ENCODE results near the gene TTLL7.

Gene TTLL7

GRCh38 chr1:83864991-83865390 lies 133.9 kb downstream of the TTLL7 start:
- DNase-seq (ENCODE audit: low read depth in 2 of 2): no peak

DNA sequence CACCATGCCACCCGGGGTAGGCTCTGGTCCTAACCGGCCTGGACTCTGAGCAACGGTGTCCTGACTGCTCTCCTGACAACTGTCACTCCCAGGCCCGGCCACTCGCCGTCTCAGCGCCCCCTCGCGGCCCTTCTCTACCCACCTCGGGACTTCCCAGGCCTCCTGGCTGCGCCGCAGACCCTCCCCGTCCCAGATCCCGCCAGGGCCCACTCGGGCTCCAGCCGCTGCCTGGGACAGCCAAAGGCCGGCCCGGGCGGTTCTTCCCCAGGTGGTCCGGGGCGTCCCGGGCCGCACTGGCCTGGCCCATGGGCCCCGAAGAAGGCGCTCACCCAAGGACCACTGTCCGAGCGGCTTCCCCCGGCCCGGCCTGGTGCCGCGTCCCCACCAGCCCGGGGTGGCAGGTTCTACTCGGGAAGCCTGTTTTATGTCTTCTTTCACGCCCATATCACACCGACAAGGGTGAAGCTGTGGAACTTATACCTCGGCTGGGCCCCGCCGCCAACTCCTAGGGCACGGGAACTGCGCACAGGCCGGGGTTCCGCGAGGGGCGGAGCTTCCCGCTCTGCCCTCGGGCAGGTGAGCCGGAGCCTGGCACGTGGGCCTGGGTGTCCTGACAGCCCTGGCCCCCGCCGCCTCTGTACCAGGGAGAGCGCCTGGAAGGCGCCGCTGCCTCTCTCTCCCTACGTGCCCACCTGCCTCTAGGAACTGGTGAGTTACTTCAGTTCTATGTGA lies 138.3 kb downstream of the TTLL7 start:
- DNase-seq (ENCODE audit: low read depth in 2 of 2): peak; percentile 48 to 58

DNA sequence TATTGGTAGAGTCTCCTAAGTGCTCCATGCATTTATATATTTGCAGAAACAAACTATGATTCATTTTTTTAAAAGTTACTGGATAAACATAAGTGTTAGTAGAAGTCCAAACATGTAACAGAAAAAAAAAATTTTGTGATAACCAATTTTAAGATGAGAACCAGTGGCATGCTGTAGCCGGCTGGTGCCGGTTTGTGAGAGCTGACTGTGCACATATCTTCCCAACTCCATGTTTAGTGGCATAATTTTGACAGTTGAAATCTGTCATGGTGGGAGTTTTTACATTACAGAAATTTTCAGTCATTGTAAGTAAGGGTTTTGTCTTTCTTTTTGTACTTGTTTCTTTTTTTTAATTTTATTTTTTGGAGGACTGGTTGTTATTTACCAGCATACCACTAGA lies 141.2 kb downstream of the TTLL7 start:
- DNase-seq (ENCODE audit: low read depth in 2 of 2): no peak

DNA sequence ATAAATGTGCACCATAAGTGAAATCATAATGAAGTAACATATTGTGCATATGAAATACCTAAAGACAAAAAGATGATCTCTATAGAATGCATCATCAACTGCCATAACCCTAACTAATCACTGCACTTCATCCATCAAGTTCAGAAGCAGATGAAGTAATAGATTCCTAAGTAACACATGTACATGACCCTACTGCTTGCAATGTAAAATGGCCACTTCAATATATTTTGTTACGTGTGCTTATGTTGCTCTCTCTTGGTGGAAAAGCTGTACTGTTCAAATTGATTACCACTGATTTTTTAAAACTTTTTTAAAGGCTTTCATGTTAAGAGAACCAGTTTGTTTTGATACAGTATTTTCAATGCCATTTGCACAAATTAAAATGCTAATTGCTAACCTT lies 141.8 kb downstream of the TTLL7 start:
- no peak for DNase-seq (ENCODE audit: low read depth in 2 of 2)

DNA sequence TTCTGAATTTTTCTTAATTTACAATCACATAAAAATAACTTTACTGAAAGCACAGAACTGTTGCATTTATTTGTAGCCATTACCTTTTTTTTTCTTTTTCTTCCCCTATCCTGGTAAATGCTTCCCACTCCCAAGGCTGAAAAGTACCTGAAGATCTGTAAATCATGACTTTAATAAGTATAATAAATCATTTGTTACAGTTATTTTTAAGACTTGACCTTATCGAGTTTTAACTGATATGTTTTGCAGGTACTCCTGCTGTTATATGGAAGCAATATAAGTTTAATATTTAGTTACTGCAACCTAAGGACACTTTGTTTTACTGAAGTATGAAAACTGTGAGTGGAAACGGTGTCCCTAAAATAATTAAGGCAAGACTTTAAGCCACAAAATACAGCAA lies 142.6 kb downstream of the TTLL7 start:
- DNase-seq (ENCODE audit: low read depth in 2 of 2): no peak

GRCh38 chr1:83854456-83854855 lies 144.5 kb downstream of the TTLL7 start:
- no peak for DNase-seq (ENCODE audit: low read depth in 2 of 2)

- DNase-seq (ENCODE audit: low read depth in 2 of 2): no peak
Measured at GRCh38 chr1:83850834-83851233, 148.1 kb downstream of the TTLL7 start.

DNA sequence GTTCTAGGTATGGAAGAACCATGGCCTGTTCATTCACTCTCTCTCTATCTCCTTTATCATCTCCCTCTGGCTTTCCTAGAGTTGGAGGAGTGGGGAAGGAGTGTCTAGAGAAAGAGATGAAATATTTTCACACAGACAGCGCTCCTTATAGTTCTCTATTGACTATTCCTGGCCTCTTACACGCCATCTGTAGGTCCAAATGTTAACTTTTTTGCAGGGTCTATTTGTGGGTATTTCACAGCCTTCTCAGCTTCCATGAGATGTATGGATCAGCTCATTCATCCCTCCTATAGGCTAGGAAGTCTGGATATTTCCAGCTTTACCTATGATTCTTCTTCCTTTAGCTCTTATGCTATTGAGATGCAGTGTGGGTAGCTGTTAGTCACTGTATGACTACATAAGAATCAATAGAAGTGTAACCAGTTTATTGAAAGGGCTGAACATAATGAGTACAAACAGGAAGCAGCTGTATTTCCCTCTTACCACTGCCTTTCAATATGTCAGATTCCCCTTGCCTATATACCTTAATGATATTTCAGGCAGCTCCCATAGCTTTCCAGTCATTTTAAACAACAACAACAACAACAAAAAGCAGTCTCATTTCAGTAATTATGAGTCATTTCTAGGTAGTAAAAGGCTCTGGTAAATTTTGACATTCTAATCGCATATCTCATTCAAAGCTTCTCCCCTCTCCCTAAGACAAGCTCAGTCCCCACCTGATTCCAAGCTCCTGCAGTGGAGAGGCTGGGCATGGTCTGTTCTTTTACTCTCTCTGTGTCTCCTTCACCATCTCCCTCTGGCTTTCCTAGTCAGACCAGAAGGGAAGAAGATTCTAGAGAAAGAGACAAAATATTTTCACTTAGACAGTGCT lies 149.5 kb downstream of the TTLL7 start:
- no peak for DNase-seq (ENCODE audit: low read depth in 2 of 2)

DNA sequence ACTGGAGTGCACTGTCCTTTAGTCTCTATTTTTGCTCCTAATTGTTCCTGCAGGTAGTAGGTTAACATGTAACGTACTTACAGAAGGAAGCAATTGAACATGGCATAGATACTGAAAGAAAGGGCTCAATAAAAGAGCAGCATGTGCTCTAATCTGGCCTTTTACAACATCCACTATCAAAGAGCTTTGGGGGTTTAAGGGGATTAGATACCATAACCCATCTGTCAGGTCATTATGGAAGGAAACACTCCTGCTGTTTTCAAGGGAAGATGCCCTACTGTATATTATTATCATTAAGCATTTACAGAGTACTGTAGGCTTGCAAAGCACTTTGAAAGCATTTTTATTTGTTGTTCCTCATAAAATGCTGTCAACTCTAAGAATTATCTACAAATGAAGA lies 152.8 kb downstream of the TTLL7 start:
- no peak for DNase-seq (ENCODE audit: low read depth in 2 of 2)

DNA sequence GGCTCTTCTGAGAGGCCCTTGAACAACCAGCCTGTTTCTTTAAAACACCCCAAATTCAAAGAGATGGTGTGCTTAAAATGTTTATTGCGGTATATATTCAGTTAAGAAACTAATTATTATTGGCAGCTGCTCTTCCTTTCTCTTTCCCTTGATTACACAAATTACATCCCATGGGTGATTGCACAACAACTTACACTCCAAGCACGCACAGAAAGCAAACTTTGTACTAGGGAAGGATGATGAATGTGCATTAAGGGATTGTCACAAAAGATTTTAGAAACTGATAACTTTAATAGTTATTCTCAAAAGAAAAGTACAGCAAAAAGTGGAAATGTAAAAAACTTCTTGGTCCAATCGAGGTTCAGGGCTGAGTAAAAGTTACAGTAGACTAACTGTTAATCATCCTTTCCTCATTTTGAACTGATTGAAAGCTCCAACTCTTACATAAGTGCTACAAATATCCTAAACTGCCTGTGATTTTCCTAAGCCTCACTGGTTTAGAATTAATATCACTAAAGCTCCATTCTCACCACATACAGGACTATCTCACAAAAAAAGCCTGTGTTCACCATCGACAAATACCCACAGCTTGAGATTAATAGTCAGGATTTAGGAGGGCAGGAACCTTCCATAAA lies 153.4 kb downstream of the TTLL7 start:
- DNase-seq (ENCODE audit: low read depth in 2 of 2): no peak

DNA sequence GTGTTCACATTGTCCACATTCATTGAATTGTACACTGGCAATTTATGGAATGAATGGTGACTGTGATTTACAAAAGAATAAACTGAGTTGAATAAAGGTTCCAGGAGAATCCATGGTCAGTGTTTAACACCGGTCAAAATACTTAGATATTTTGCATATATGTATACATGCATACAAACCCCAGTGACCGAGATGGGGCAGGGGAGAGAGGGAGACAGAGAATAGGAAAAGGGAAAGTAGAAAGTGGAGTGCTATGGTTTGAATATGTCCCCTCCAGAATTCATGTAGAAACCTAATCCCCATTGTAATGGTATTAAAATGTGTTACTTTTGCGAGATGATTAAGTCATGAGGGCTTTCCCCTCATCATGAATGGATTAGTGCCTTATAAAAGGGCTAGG lies 154.4 kb downstream of the TTLL7 start:
- DNase-seq (ENCODE audit: low read depth in 2 of 2): no peak

- no peak for DNase-seq (ENCODE audit: low read depth in 2 of 2)
Measured at GRCh38 chr1:83839566-83840173, 159.3 kb downstream of the TTLL7 start.

GRCh38 chr1:83838573-83838972 lies 160.4 kb downstream of the TTLL7 start:
- no peak for DNase-seq (ENCODE audit: low read depth in 2 of 2)

GRCh38 chr1:83836543-83836942 lies 162.4 kb downstream of the TTLL7 start:
- no peak for DNase-seq (ENCODE audit: low read depth in 2 of 2)

DNA sequence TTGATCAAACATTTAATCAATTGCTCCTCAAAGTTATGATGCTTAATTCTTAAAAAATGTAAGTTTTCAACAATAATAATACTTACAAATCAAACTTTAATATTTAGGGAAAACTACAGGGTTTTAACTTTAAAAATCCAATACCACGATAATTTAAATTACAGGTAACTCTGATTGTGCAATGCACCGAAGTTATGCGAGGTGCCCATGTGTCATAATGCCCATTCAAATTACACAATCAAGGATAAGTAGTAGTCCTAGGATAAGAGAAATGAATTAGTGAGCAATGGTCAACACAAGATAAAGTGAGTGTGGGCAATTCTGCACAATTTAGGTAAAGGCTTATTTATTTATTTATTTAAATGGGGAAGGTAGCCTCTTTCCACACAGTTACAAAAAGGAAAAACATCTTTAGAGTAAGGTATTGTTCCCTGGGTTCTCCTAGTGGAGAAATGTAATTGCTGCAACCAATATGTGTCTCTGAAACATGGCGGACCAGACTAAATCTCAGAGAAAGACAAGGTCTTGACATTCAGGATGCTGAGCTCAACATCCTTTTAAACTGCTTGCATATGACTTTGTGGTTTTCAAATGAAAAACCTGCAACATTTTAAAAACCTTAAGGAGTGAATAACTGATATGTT lies 164.2 kb downstream of the TTLL7 start:
- no peak for DNase-seq (ENCODE audit: low read depth in 2 of 2)

DNA sequence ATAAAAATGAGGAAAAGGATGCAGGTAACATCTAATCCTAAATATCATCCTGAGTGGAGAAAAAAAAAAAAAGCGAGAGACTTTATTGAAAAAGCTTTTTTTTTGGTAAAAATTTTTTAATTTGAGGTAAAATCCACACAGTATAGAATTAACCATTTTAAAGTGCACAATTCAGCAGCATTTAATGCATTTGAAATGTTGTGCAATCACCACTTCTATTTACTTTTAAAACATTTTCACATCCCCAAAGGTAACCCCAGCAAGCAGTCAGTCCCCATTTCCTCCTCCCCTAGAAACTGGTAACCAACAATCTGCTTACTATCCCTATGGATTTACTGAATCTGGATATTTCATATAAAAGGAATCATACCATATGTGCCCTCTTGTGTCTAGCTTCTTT lies 166.7 kb downstream of the TTLL7 start:
- no peak for DNase-seq (ENCODE audit: low read depth in 2 of 2)

DNA sequence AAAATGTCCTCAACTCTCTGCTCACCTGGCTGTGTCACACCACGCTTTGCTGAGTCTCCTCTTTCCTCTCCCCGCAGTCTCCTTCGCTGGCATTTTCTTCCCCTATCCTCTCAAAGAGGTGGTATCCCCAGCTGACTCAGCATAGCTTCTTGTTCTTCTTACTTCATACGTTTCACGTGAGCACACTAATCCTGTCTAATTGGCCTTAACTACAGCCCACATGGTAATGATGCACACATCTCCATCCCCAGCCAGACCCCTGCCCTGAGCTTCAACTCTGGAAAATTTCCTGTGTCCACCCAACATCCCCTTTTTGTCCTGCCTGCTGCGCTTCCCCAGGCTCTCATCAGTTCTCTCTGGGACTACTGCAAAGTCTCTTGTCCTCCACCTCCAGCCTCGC lies 169.8 kb downstream of the TTLL7 start:
- DNase-seq (ENCODE audit: low read depth in 2 of 2): no peak

GRCh38 chr1:83828456-83828855 lies 170.5 kb downstream of the TTLL7 start:
- no peak for DNase-seq (ENCODE audit: low read depth in 2 of 2)

DNA sequence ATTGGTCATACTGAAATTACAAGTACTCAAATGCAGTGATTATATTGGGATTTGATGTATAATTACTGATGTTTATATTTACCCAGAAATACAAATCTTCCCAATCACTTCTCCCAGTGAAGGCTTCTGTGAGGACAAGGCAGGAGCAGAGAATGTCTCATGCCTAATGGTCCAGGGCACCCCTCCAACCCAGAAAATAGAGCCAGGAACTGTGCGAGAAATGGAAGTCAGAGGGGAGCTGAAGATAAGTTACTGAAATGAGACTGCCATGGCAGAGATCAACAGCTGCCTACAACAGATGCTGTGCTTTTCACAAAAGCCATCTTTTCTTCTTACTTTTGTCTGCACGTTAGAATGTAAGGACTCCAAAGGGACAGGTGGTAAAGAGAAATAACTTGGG lies 171.2 kb downstream of the TTLL7 start:
- DNase-seq (ENCODE audit: low read depth in 2 of 2): no peak

DNA sequence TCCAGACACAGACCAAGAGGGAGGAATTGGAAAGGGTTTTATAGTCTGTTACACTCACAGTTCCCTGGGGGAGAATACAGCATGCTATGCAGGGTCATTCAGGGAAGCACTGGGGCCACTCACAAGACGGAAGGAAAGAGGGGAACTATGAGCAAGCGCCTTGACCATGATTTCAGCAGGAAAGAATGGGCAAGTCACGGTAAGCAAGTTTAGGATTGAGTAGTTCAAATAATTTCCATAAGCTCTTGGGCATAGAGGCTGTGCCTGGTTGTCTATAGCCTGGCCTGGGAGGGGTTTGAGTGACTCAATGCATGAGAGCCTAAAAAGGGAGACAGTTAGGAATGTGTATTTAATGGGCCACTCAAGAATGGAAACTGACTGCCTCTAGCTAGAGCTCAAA lies 176.7 kb downstream of the TTLL7 start:
- DNase-seq (ENCODE audit: low read depth in 2 of 2): no peak

- no peak for DNase-seq (ENCODE audit: low read depth in 2 of 2)
Measured at GRCh38 chr1:83819436-83819835, 179.5 kb downstream of the TTLL7 start.

- no peak for DNase-seq (ENCODE audit: low read depth in 2 of 2)
Measured at GRCh38 chr1:83818916-83819315, 180.0 kb downstream of the TTLL7 start.

Data from stimulated activated CD8-positive, alpha-beta memory T cell treated with anti-CD3 and anti-CD28 coated beads, Interleukin-7, amount 100 ng/mL, for 1 hour (primary cell).